Central memory CD8-positive, alpha-beta T cell (primary cell): ENCODE data around the gene S1PR3.

Experiments used
- ATAC-seq: fragments of 150-1000 bp; cut with Tn5 transposase; replicated peaks from 2 replicates; pipeline ENCODE4 v1.10.0; 2022; ENCODE audit warnings: mild to moderate bottlenecking, moderate FRiP score, moderate number of reproducible peaks; ENCODE audit not compliant: poor library complexity, severe bottlenecking; ENCODE audit errors: extremely low read depth
- DNase-seq, 2 donors: peaks; one replicate each; pipeline ENCODE4 v3.0.0; 2021; ENCODE audit warnings: low spot score in 2 of 2
- H3K27ac Mint-ChIP-seq: one replicate; pipeline ENCODE4 v1.8.0; 2022; ENCODE audit warnings: low read depth, mild to moderate bottlenecking, moderate library complexity, mixed read lengths
- H3K27me3 Mint-ChIP-seq: one replicate; pipeline ENCODE4 v1.8.0; 2022; ENCODE audit warnings: mixed read lengths
- H3K36me3 Mint-ChIP-seq: one replicate; pipeline ENCODE4 v1.8.0; 2022; ENCODE audit warnings: mild to moderate bottlenecking, moderate library complexity, mixed read lengths; ENCODE audit not compliant: insufficient read depth
- H3K4me1 Mint-ChIP-seq: one replicate; pipeline ENCODE4 v1.8.0; 2022; ENCODE audit warnings: mixed read lengths
- H3K4me3 Mint-ChIP-seq: one replicate; pipeline ENCODE4 v1.8.0; 2022; ENCODE audit warnings: mild to moderate bottlenecking, moderate library complexity, mixed read lengths
- H3K9me3 Mint-ChIP-seq: one replicate; pipeline ENCODE4 v1.8.0; 2022; ENCODE audit warnings: mixed read lengths

The S1PR3 gene

GRCh38 chr9:88973281-88974045 lies 17.8 kb upstream of the S1PR3 start:
- ATAC-seq, result no peak
- H3K36me3 Mint-ChIP-seq, result no peaks in the 10 kb centered on the region
- peaks cover 26% of the 10 kb centered on the region for H3K27me3 Mint-ChIP-seq
- H3K4me3 Mint-ChIP-seq, result no peak overlapping the region
- no peak for DNase-seq
- H3K27ac Mint-ChIP-seq, result no peak overlapping the region
- H3K4me1 Mint-ChIP-seq, result no peaks in the 10 kb centered on the region
- no peaks in the 10 kb centered on the region for H3K9me3 Mint-ChIP-seq

- Mint-ChIP-seq H3K4me1 (no peaks in the 10 kb centered on the region), H3K36me3 (no peaks in the 10 kb centered on the region), H3K27ac (no peak overlapping the region), H3K27me3 (peaks cover 14% of the 10 kb centered on the region), H3K4me3 (no peak overlapping the region), H3K9me3 (no peaks in the 10 kb centered on the region)
- DNase-seq, result no peak
- no peak for ATAC-seq
These were observed 16.6 kb upstream of the S1PR3 start for GRCh38 chr9:88974641-88975040.

- ATAC-seq (no peak), DNase-seq (no peak)
- Mint-ChIP-seq H3K9me3 (no peaks in the 10 kb centered on the region), H3K36me3 (no peaks in the 10 kb centered on the region), H3K4me1 (no peaks in the 10 kb centered on the region), H3K27ac (no peak overlapping the region), H3K27me3 (peaks cover 14% of the 10 kb centered on the region), H3K4me3 (no peak overlapping the region)
These were observed 15.0 kb upstream of the S1PR3 start for GRCh38 chr9:88975966-88976889.

- no peaks in the 10 kb centered on the region for H3K9me3 Mint-ChIP-seq
- peaks cover 14% of the 10 kb centered on the region for H3K27me3 Mint-ChIP-seq
- no peak overlapping the region for H3K27ac Mint-ChIP-seq
- H3K4me1 Mint-ChIP-seq, result no peaks in the 10 kb centered on the region
- no peak overlapping the region for H3K4me3 Mint-ChIP-seq
- no peaks in the 10 kb centered on the region for H3K36me3 Mint-ChIP-seq
- ATAC-seq (no peak), DNase-seq (no peak)
These were observed 14.4 kb upstream of the S1PR3 start for GRCh38 chr9:88976890-88977257.

GRCh38 chr9:88978034-88978433 lies 13.2 kb upstream of the S1PR3 start:
- no peaks in the 10 kb centered on the region for H3K9me3 Mint-ChIP-seq
- H3K27me3 Mint-ChIP-seq, result peaks cover 14% of the 10 kb centered on the region
- H3K4me3 Mint-ChIP-seq, result no peak overlapping the region
- no peak for DNase-seq
- ATAC-seq, result no peak
- H3K36me3 Mint-ChIP-seq, result no peaks in the 10 kb centered on the region
- no peaks in the 10 kb centered on the region for H3K4me1 Mint-ChIP-seq
- H3K27ac Mint-ChIP-seq, result no peak overlapping the region

- ATAC-seq (no peak), DNase-seq (no peak)
- Mint-ChIP-seq H3K4me1 (no peaks in the 10 kb centered on the region), H3K27ac (no peak overlapping the region), H3K9me3 (no peaks in the 10 kb centered on the region), H3K27me3 (peaks cover 14% of the 10 kb centered on the region), H3K4me3 (no peak overlapping the region), H3K36me3 (no peaks in the 10 kb centered on the region)
These were observed 12.2 kb upstream of the S1PR3 start for GRCh38 chr9:88979021-88979420.

- ATAC-seq (no peak), DNase-seq (no peak)
- no peaks in the 10 kb centered on the region for H3K36me3 Mint-ChIP-seq
- peaks cover 16% of the 10 kb centered on the region for H3K27me3 Mint-ChIP-seq
- no peak overlapping the region for H3K27ac Mint-ChIP-seq
- H3K4me3 Mint-ChIP-seq, result no peak overlapping the region
- H3K9me3 Mint-ChIP-seq, result no peaks in the 10 kb centered on the region
- no peaks in the 10 kb centered on the region for H3K4me1 Mint-ChIP-seq
These were observed 11.5 kb upstream of the S1PR3 start for GRCh38 chr9:88979791-88980190.

- Mint-ChIP-seq H3K27ac (no peak overlapping the region), H3K4me3 (no peak overlapping the region), H3K9me3 (no peaks in the 10 kb centered on the region), H3K27me3 (peaks cover 26% of the 10 kb centered on the region), H3K4me1 (no peaks in the 10 kb centered on the region), H3K36me3 (no peaks in the 10 kb centered on the region)
- no peak for DNase-seq
- ATAC-seq, result no peak
These were observed 10.5 kb upstream of the S1PR3 start for GRCh38 chr9:88980740-88981203.

GRCh38 chr9:88983865-88984542 lies 7.3 kb upstream of the S1PR3 start:
- no peaks in the 10 kb centered on the region for H3K9me3 Mint-ChIP-seq
- peaks cover 23% of the 10 kb centered on the region for H3K27me3 Mint-ChIP-seq
- ATAC-seq (no peak), DNase-seq (no peak)
- H3K36me3 Mint-ChIP-seq, result no peaks in the 10 kb centered on the region
- H3K4me3 Mint-ChIP-seq, result no peak overlapping the region
- peaks cover under 1% of the 10 kb centered on the region for H3K4me1 Mint-ChIP-seq
- no peak overlapping the region for H3K27ac Mint-ChIP-seq

GRCh38 chr9:88984543-88984883 lies 6.8 kb upstream of the S1PR3 start:
- H3K36me3 Mint-ChIP-seq, result no peaks in the 10 kb centered on the region
- peaks cover 6% of the 10 kb centered on the region for H3K4me1 Mint-ChIP-seq
- no peak overlapping the region for H3K27ac Mint-ChIP-seq
- no peaks in the 10 kb centered on the region for H3K9me3 Mint-ChIP-seq
- no peak overlapping the region for H3K4me3 Mint-ChIP-seq
- no peak for DNase-seq
- peaks cover 28% of the 10 kb centered on the region for H3K27me3 Mint-ChIP-seq
- no peak for ATAC-seq

GRCh38 chr9:88985616-88986015 lies 5.7 kb upstream of the S1PR3 start:
- peaks cover 39% of the 10 kb centered on the region for H3K27me3 Mint-ChIP-seq
- no peak overlapping the region for H3K27ac Mint-ChIP-seq
- DNase-seq, result no peak
- peaks cover 14% of the 10 kb centered on the region for H3K4me1 Mint-ChIP-seq
- ATAC-seq, result no peak
- H3K4me3 Mint-ChIP-seq, result no peak overlapping the region
- no peaks in the 10 kb centered on the region for H3K9me3 Mint-ChIP-seq
- no peaks in the 10 kb centered on the region for H3K36me3 Mint-ChIP-seq

- no peaks in the 10 kb centered on the region for H3K36me3 Mint-ChIP-seq
- no peak overlapping the region for H3K27ac Mint-ChIP-seq
- H3K27me3 Mint-ChIP-seq, result peaks cover 45% of the 10 kb centered on the region
- H3K4me3 Mint-ChIP-seq, result no peak overlapping the region
- ATAC-seq (no peak), DNase-seq (no peak)
- H3K4me1 Mint-ChIP-seq, result peaks cover 15% of the 10 kb centered on the region
- H3K9me3 Mint-ChIP-seq, result no peaks in the 10 kb centered on the region
These were observed 4.5 kb upstream of the S1PR3 start for GRCh38 chr9:88986776-88987175.
